NCI-H524 (cell line): ENCODE data around the gene SNX10.

Experiments
- DNase-seq, 2 experiments: peaks; one replicate each; lab custom pipeline; 2025; lab: John Stamatoyannopoulos, UW

The SNX10 gene

GRCh38 chr7:26298472-26299058, 6.9 kb downstream of the SNX10 start:
- DNase-seq, result no peak

GRCh38 chr7:26305090-26305868, 13.6 kb downstream of the SNX10 start:
- DNase-seq, result no peak

- no peak for DNase-seq
Observed at GRCh38 chr7:26305869-26306665, 14.4 kb downstream of the SNX10 start.

- DNase-seq, result no peak
Observed at GRCh38 chr7:26306790-26307189, 15.1 kb downstream of the SNX10 start.

GRCh38 chr7:26307226-26307625, 15.6 kb downstream of the SNX10 start:
- DNase-seq, result no peak

- DNase-seq, result no peak
Observed at GRCh38 chr7:26307791-26308190, 16.1 kb downstream of the SNX10 start.

GRCh38 chr7:26308551-26308950, 16.9 kb downstream of the SNX10 start:
- DNase-seq, result no peak

- no peak for DNase-seq
Observed at GRCh38 chr7:26309089-26309488, 17.4 kb downstream of the SNX10 start.

- DNase-seq, result no peak
Observed at GRCh38 chr7:26311798-26312197, 20.1 kb downstream of the SNX10 start.

GRCh38 chr7:26317211-26317610, 25.5 kb downstream of the SNX10 start:
- DNase-seq, result no peak

- no peak for DNase-seq
Observed at GRCh38 chr7:26318921-26319320, 27.3 kb downstream of the SNX10 start.

- DNase-seq, result no peak
Observed at GRCh38 chr7:26319636-26320035, 28.0 kb downstream of the SNX10 start.

GRCh38 chr7:26320878-26321277, 29.2 kb downstream of the SNX10 start:
- DNase-seq, result no peak

GRCh38 chr7:26321435-26321834, 29.8 kb downstream of the SNX10 start:
- DNase-seq, result no peak

- no peak for DNase-seq
Observed at GRCh38 chr7:26326211-26326610, 34.5 kb downstream of the SNX10 start.

GRCh38 chr7:26328498-26329390, 37.1 kb downstream of the SNX10 start:
- DNase-seq, result no peak

- DNase-seq, result no peak
Observed at GRCh38 chr7:26329520-26330255, 38.0 kb downstream of the SNX10 start.

- no peak for DNase-seq
Observed at GRCh38 chr7:26331113-26331512, 39.5 kb downstream of the SNX10 start.

GRCh38 chr7:26331789-26332188, 40.1 kb downstream of the SNX10 start:
- no peak for DNase-seq

- DNase-seq, result no peak
Observed at GRCh38 chr7:26332698-26333097, 41.0 kb downstream of the SNX10 start.

GRCh38 chr7:26334166-26334859, 42.7 kb downstream of the SNX10 start:
- DNase-seq, result no peak
